ENCODE data around the gene C1orf53. TPM values are rescaled to one million over a fixed set of nuclear protein-coding genes. Genes with fewer than 3 reads are reported as not detected.

C1orf53 gene
- total RNA-seq, 2 donors from 2014 or later = 1.7 to 3.5 TPM

DNA sequence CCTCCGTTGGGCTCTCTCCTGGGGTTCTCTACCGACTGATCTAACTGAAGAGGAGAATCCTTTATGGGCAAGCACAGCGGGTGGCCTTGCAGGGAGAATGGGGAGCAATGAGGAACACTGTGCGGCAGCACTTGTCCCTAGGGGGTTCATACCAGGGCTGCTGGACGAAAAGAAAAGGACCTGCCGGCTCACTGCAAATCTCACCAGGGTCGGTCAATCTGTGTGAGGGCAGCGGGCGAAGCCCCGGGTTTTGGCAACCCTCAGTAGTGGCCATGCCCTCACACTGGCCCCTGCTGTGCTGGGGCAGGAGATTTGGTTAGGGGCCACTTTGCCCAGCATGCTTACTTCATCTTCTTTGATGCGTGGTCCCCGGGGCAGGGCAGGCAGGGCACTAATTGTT is 20.6 kb downstream of the C1orf53 start:
- H3K27me3 ChIP-seq (ENCODE audit: control insufficient read depth, insufficient read depth, low read length, poor library complexity, severe bottlenecking) = peaks cover 64% of the 10 kb centered on the region
- H3K27ac ChIP-seq (ENCODE audit: low read depth, low read length) = no peak overlapping the region
- H3K4me1 Mint-ChIP-seq = peaks cover 24% of the 10 kb centered on the region
- TF ChIP-seq, protein P1, sequence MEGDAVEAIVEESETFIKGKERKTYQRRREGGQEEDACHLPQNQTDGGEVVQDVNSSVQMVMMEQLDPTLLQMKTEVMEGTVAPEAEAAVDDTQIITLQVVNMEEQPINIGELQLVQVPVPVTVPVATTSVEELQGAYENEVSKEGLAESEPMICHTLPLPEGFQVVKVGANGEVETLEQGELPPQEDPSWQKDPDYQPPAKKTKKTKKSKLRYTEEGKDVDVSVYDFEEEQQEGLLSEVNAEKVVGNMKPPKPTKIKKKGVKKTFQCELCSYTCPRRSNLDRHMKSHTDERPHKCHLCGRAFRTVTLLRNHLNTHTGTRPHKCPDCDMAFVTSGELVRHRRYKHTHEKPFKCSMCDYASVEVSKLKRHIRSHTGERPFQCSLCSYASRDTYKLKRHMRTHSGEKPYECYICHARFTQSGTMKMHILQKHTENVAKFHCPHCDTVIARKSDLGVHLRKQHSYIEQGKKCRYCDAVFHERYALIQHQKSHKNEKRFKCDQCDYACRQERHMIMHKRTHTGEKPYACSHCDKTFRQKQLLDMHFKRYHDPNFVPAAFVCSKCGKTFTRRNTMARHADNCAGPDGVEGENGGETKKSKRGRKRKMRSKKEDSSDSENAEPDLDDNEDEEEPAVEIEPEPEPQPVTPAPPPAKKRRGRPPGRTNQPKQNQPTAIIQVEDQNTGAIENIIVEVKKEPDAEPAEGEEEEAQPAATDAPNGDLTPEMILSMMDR (conservative IDR thresholded peaks at IDR 0.05) = no peak
- H3K4me3 Mint-ChIP-seq = no peak overlapping the region
- no peak overlapping the region for H3K9ac ChIP-seq (ENCODE audit: extremely low read depth, low read length, poor library complexity, severe bottlenecking)
- 48 to 61% methylated on average over 8 to 12 of the region's 12 CpGs for WGBS, 2 experiments (ENCODE audit: insufficient coverage in 1 of 2, insufficient read length in 1 of 2)
- H3K27me3 Mint-ChIP-seq (ENCODE audit: insufficient read depth) = peaks cover 83% of the 10 kb centered on the region
- H3K4me1 ChIP-seq (ENCODE audit: control insufficient read depth, insufficient read depth, low read length) = peaks cover 2% of the 10 kb centered on the region
- no peak overlapping the region for H3K27ac Mint-ChIP-seq
- H3K4me3 ChIP-seq (ENCODE audit: low read length) = no peak overlapping the region
- H3K36me3 ChIP-seq (ENCODE audit: control insufficient read depth, insufficient read depth, low read length) = no peaks in the 10 kb centered on the region
- no peak for DNase-seq
- no peaks in the 10 kb centered on the region for H3K36me3 Mint-ChIP-seq (ENCODE audit: low read depth)
- H3K9me3 Mint-ChIP-seq = no peaks in the 10 kb centered on the region
- H3K9me3 ChIP-seq (ENCODE audit: control insufficient read depth, low read length) = no peaks in the 10 kb centered on the region

DNA sequence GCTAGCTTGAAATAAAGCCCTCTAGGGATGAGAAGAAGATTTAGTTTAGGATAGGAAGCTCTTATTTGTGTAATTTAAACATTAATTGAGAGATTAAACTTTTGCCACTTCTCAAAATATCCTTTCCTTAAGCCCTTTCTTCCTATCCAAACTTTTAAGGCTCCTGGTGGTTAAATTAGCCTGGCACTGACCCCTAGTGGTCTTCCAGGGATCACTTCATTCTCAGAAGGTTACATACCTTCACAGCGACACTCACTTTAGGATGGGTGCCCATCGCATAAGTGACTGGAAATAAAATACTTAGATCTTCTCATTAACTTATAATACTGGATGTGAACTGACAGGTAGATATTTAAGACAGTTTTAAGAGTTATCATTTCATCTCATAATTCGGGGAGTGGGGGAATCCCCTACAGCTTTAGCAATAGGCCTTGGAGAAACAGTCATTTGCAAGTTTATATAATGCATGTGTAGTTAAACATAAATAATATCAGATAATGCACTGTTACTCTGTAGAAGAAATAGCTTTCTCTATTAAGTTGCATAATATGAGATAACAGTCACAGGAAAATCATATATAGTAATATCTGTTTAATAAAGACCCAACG is 22.2 kb downstream of the C1orf53 start:
- no peaks in the 10 kb centered on the region for H3K36me3 ChIP-seq (ENCODE audit: control insufficient read depth, insufficient read depth, low read length)
- Mint-ChIP-seq H3K36me3 (ENCODE audit: low read depth) (no peaks in the 10 kb centered on the region), H3K9me3 (no peaks in the 10 kb centered on the region), H3K27ac (no peak overlapping the region), H3K27me3 (ENCODE audit: insufficient read depth) (peaks cover 68% of the 10 kb centered on the region), H3K4me1 (peaks cover 16% of the 10 kb centered on the region), H3K4me3 (no peak overlapping the region)
- WGBS, 2 experiments (ENCODE audit: insufficient coverage in 1 of 2, insufficient read length in 1 of 2) = 13% methylated on average over 2 of the region's 4 CpGs; no CpG with 5 or more reads in 1 of the 2 experiments
- peaks cover 48% of the 10 kb centered on the region for H3K27me3 ChIP-seq (ENCODE audit: control insufficient read depth, insufficient read depth, low read length, poor library complexity, severe bottlenecking)
- no peak overlapping the region for H3K4me3 ChIP-seq (ENCODE audit: low read length)
- no peak overlapping the region for H3K9ac ChIP-seq (ENCODE audit: extremely low read depth, low read length, poor library complexity, severe bottlenecking)
- TF ChIP-seq, protein P1 (conservative IDR thresholded peaks at IDR 0.05) = peak; percentile 86
- peaks cover 2% of the 10 kb centered on the region for H3K4me1 ChIP-seq (ENCODE audit: control insufficient read depth, insufficient read depth, low read length)
- DNase-seq = peak; percentile 77
- H3K27ac ChIP-seq (ENCODE audit: low read depth, low read length) = no peak overlapping the region
- H3K9me3 ChIP-seq (ENCODE audit: control insufficient read depth, low read length) = no peaks in the 10 kb centered on the region

DNA sequence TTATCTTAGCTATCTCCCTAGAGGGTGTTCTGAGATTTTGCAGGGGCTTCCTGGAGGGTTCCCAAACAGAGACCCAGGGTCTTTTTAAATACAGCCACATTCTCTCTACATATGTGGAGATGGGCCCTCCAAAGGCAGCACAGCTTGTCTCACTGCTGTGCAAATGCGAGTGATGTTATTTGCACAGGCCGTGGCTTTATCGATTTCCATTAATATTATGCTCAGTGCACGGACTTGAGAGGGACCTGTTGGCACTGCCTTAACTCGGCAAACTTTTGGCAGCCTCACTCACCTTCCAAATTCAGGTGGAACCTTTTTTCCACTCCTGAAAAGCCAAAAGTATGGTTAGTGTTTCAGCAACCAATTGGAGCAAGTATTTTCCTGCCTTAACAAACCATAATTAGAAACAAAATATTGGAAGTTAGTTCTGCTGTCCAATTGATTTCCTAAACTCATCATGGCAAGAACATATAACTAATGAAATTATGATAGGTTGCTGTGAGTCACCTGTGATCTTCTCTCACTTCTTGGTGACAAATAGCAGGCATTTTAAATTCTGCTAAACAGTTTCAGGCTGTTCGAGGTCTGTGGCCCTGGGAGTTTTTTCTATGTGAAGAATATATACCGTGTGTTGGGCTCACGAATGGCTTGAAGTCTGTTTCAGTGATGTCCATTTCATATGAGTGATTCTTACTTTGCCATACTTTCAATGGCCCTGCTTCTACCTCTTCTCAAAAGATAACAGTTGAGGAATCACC is 25.7 kb downstream of the C1orf53 start:
- Histone ChIP-seq H3K9ac (ENCODE audit: extremely low read depth, low read length, poor library complexity, severe bottlenecking) (no peak overlapping the region), H3K4me3 (ENCODE audit: low read length) (no peak overlapping the region), H3K9me3 (ENCODE audit: control insufficient read depth, low read length) (no peaks in the 10 kb centered on the region), H3K27ac (ENCODE audit: low read depth, low read length) (no peak overlapping the region), H3K27me3 (ENCODE audit: control insufficient read depth, insufficient read depth, low read length, poor library complexity, severe bottlenecking) (peaks cover 13% of the 10 kb centered on the region), H3K36me3 (ENCODE audit: control insufficient read depth, insufficient read depth, low read length) (no peaks in the 10 kb centered on the region), H3K4me1 (ENCODE audit: control insufficient read depth, insufficient read depth, low read length) (no peaks in the 10 kb centered on the region)
- no peaks in the 10 kb centered on the region for H3K36me3 Mint-ChIP-seq (ENCODE audit: low read depth)
- no peaks in the 10 kb centered on the region for H3K9me3 Mint-ChIP-seq
- H3K4me1 Mint-ChIP-seq = no peaks in the 10 kb centered on the region
- TF ChIP-seq, protein P1 (conservative IDR thresholded peaks at IDR 0.05) = no peak
- no peak for DNase-seq
- H3K27me3 Mint-ChIP-seq (ENCODE audit: insufficient read depth) = peaks cover 43% of the 10 kb centered on the region
- WGBS, 2 experiments (ENCODE audit: insufficient coverage in 1 of 2, insufficient read length in 1 of 2) = 92 to 94% methylated on average over 7 to 8 of the region's 8 CpGs
- peak overlapping the region; percentile 47 for H3K4me3 Mint-ChIP-seq
- no peak overlapping the region for H3K27ac Mint-ChIP-seq

Data from endodermal cell (in vitro differentiated cells).